ENCODE results near the gene RB1.
"Not testable (repeated sequence)": the region's sequence is repeated elsewhere in the genome, so short reads cannot be mapped to it uniquely, and the experiment has no call there.

RB1 gene

GRCh38 chr13:48299591-48299990 is 4.0 kb upstream of the RB1 start:
- no peak for DNase-seq

DNA sequence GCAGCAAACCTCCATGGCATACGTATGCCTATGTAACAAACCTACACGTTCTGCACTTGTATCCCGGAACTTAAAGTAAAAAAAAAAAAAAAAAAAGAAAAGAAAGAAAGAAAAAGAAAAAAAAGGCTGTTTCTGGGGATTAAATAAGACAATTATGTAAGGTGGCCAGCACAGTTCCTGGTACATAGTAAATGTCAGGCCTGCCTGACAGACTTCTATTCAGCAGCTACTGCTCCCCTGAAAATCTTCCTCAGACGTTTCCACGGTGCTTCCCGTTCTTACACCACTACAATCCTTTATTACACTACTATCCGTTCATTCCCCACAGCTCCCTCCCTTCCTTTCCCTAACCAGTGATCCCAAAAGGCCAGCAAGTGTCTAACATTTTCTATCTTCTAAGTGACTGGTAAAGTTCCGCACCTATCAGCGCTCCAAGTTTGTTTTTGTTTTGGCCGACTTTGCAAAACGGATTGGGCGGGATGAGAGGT is 636 bp upstream of the RB1 start:
- no peak for DNase-seq

DNA sequence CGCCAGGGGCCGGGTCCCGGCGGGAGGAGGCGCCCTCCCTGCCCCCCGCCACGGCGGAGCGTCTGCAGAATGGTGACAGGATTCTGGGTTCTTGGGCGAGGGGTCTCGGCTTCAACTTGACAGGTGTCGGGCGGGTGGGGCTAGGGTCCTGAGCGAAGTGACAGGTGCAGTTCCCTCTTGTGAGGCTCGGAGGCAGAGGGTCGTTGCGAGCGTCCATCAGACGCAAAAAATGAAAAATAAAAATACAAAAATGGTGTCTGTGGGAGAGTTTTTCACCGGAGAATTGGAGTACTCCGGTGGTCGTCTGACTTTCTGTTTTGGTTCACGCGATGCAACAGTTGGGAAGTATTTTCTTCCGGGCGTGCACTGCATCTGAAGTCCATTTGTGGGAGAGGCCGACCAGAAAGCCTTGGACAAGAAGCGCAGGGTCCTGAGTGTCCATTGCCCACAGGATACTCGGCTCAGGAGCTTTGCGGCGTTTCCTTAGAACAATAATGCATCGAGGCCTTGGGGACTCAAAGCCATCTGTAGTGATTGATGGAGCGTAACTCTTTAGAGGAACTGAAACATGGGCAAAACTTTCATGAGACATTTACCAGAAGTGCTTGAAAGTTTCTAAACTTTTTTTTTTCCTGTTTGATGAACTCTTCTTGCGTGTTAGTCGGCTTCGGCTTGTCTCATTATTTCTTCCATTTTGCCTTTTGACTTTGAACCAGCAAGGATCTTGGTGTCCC is 759 bp downstream of the RB1 start:
- peak in 1 of 2 donors; percentile 4 for DNase-seq

GRCh38 chr13:48311223-48311622 is 7.7 kb downstream of the RB1 start:
- DNase-seq: no peak

DNA sequence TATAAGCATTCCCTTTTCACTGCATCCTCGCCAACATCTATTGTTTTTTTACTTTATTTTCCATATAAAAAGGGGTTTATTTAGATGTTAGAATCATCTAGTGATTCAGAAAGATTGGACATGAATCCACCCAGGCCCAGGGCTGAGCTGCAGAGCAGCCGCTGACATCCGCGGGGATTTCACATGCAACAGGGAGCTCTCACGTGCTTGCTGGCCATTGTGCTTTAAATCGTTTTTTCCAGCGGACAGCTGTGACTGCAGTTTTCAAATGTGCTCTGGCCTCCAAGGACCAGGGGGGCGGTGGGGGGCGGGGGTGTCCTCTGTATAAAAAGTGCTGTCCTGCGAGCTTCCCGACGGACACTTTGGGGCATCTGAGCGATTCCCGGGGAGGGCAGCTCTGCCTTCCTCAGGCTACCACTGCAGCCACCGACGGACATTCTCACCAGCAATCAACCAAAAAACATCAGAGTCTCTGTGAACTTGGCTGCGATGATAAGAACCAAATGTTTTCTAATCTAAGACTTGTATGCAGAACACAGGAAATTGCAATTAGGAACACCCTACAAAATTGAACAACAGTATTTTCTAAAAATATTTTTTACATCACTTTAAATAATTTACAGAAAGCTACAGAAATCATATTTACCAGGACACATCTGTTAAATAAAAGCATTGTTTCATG is 12.6 kb downstream of the RB1 start:
- no peak for DNase-seq

DNA sequence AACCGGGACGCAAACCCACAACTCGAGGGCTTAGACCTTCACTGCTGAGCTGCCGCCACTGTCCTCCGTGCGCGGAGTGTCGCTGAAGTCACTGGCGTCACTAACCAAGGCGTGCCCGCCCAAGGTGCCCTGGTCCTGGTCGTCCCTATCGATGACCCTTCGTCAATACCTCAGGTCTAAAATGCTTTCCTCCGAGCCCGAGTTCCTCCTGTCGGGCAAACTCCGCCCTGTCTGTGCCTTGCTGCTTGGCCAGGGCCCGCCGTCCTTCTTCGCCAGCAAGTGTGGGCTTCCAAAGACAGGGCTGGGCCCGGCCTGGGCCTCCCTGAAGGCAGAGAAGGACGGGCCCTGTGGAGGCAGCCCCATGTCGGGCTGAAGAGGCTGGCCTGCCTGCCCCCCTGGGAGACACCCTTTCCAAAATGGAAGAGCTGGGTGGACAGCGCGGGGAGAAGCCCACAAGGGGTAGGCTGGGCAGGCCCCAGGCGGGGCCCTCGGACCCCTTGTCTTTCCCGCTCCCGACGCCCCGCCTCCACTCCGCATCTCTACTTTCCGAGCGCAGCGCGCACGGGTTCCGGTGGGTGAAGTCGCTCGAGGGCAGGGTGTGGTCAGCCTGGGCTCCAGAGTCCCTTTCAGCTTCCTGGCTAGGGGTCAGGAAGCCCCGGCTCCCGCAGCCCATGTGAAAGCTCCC is 13.4 kb downstream of the RB1 start:
- DNase-seq: no peak

- DNase-seq: no peak
Observed at GRCh38 chr13:48317511-48318376, 14.2 kb downstream of the RB1 start.

DNA sequence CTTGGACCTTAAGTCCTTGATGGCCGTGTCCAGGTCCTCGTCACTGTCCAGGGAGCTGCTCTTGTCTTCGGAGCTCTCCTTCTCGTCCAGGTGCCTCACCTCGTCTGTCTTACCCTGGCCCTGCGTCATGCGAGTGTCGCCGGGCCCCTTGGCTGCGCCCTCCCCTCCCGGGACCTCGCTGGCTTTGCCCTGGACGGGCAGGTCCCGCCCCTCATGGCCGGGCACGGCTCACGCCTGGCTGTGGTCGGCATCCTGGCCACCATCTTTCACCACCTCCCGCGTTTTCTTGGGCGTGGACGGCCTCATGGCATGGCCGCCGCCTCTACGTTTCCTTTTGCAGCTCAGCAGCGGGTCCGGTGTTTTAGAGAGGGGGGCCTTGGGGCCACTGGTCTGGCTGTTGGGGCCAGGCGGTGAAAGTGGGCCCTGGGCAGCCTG is 14.8 kb downstream of the RB1 start:
- DNase-seq: no peak

- peak in 1 of 2 donors; percentile 6 for DNase-seq
Observed at GRCh38 chr13:48318821-48319511, 15.4 kb downstream of the RB1 start.

DNA sequence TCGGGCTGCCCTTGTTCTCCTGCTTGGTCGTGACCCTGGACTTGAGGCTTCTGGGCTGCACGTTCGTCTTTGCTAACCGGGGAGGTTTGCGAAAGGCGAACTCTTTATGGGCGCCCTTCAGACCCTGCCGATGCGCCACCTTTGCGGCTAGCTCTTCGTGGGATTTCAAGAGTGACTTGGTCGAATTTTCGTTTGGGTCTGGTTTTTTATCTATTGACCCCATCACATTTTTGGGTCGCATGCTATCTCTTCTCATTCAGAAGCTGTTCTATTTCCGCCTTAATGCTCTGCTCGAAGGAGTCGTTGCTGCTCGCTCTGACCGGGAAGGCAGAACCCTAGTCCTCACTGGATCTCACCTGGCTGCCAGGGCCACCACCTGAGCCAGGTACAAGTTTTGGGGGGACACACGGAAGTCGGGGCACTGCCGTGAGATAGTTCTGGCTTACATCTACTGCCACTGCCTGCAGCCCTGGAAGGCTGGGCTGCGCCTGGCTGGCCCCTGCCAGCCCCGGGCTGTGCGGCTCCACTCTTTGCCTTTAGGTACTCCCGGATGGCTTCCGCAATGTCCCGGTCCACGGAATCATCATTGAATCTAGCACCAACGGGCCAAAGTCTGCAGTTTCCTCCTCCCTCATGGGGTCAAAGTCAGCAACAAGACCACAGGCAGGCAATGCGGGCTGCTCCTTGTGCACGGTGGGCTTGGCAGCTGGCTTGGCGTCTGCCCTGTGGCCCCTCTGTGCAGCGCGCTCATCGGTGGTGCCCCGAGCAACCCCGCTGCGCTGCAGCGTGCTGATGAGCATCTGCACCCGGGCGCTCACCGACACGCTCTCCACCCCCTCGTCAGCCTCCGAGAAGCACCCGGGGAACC is 16.2 kb downstream of the RB1 start:
- no peak for DNase-seq

- DNase-seq: no peak
Observed at GRCh38 chr13:48320399-48320790, 16.8 kb downstream of the RB1 start.

GRCh38 chr13:48320891-48321510 is 17.4 kb downstream of the RB1 start:
- DNase-seq: no peak

- no peak for DNase-seq
Observed at GRCh38 chr13:48322294-48322693, 18.7 kb downstream of the RB1 start.

- no peak for DNase-seq
Observed at GRCh38 chr13:48333976-48334375, 30.4 kb downstream of the RB1 start.

DNA sequence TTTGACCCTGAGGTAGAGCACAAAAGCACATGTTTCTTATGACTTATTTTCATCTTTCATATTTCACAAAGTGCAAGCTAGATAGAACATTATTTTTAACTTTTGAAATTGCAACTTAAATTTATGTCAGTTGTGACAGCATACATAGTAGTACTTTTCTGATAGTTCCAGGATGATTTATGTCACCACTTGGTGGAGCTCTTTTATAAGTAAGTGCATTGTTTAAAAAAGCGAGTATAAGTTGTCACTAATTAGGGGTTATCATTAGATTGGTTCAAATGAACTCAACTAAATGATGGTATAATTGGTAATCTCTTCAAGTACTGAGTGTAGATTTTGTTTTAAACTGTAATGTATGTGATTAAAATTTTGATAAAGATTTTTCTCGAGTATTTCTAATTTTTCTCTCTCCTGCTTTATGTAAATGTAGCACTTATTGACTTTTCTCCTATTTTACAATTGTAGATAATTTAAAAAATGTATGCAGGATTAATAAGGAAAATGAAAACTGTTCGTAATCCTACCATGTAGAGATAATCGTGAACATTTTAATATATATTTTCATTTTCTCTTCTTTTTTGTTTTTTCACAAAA is 31.1 kb downstream of the RB1 start:
- no peak for DNase-seq

DNA sequence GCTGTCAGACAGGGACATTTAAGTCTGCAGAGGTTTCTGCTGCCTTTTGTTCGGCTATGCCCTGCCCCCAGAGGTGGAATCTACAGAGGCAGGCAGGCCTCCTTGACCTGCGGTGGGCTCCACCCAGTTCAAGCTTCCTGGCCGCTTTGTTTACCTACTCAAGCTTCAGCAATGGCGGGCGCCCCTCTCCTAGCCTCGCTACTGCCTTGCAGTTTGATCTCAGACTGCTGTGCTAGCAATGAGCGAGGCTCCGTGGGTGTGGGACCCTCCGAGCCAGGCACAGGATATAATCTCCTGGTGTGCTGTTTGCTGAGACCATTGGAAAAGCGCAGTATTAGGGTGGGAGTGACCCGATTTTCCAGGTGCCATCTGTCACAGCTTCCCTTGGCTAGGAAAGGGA is 35.6 kb downstream of the RB1 start:
- not testable (repeated sequence) for DNase-seq

GRCh38 chr13:48344264-48344663 is 40.7 kb downstream of the RB1 start:
- no peak for DNase-seq

- no peak for DNase-seq
Observed at GRCh38 chr13:48346583-48346982, 43.0 kb downstream of the RB1 start.

- DNase-seq: no peak
Observed at GRCh38 chr13:48349525-48349924, 46.0 kb downstream of the RB1 start.

GRCh38 chr13:48353590-48353989 is 50.0 kb downstream of the RB1 start:
- DNase-seq: no peak

Data from stimulated activated CD4-positive, alpha-beta T cell treated with anti-CD3 and anti-CD28 coated beads, Interleukin-2, amount 100 ng/mL, for 48 hours (primary cell).